ENCODE measurements around the gene FUT6. TPM values are rescaled to one million over a fixed set of nuclear protein-coding genes. Genes with fewer than 3 reads are reported as not detected.

The FUT6 gene
- total RNA-seq, 1 experiment from 2014 or later: not detected

DNA sequence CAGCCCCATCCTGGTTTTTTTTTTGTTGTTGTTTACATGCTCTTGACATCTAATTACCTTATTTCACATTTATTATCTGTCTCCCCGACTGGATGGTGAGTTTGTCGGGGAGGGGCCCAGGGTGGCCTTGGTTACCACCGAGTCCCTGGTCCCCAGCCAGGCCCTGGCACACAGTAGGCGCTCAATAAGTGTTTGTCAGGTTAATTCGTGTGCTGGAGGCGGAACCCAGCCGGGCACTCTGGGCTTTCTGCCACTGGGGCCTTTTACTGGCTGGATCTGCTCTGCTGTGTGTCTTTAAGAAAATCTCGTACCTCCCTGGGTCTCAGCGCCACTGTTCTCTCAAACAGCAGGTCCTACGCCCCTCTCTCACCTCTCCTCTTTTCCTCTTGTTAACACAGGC is 30.0 kb downstream of the FUT6 start:
- no peak for TF ChIP-seq SIN3A (IDR thresholded peaks at IDR 0.05; ENCODE audit: borderline replicate concordance, insufficient read depth, low read depth, low read length)
- H3K27ac ChIP-seq (ENCODE audit: low read length): no peak overlapping the region
- no TSS peak for BruUV-seq (replicated peaks)
- in situ Hi-C loops (cut with HindIII; ENCODE audit: low pct_unique_long_range_greater_than_20kb, low sequenced_read_pairs): no loop called here
- CTCF ChIA-PET: interaction anchor here (0.6 kb wide), 1 partner anchor 21 kb away, joined by 3 read pairs; no protein-coding TSS in a partner anchor
- intact Hi-C loops (cut with micrococcal nuclease; ENCODE audit: unreplicated experiment): loop anchor here (10.0 kb wide), 1 partner anchor 85 kb away; no protein-coding TSS in a partner anchor
- no peaks in the 10 kb centered on the region for H3K4me1 ChIP-seq (ENCODE audit: control insufficient read depth, insufficient read depth, low read length)
- POLR2A ChIA-PET: interaction anchor here (0.7 kb wide), 1 partner anchor 20 kb away, joined by 8 read pairs; no protein-coding TSS in a partner anchor
- no peak overlapping the region for H3K4me3 ChIP-seq (ENCODE audit: low read depth in 2 of 2, low read length in 2 of 2)
- no peaks in the 10 kb centered on the region for H3K27me3 ChIP-seq (ENCODE audit: control insufficient read depth, insufficient read depth, low read length)
- no peaks in the 10 kb centered on the region for H3K9me3 ChIP-seq (ENCODE audit: control insufficient read depth, insufficient read depth, low read depth, low read length)
- DNase-seq (ENCODE audit: low read depth, low spot score) (no peak), ATAC-seq (no peak)
- H3K36me3 ChIP-seq (ENCODE audit: control insufficient read depth, insufficient read depth, low read length): no peaks in the 10 kb centered on the region

- in situ Hi-C loops (cut with HindIII; ENCODE audit: low pct_unique_long_range_greater_than_20kb, low sequenced_read_pairs) (no loop called here), intact Hi-C loops (cut with micrococcal nuclease; ENCODE audit: unreplicated experiment) (loop anchor here (10.0 kb wide), 1 partner anchor 86 kb away; no protein-coding TSS in a partner anchor)
- CTCF ChIA-PET: interaction anchor here (0.6 kb wide), 1 partner anchor 22 kb away, joined by 3 read pairs; no protein-coding TSS in a partner anchor
- no peak overlapping the region for H3K4me3 ChIP-seq (ENCODE audit: low read depth in 2 of 2, low read length in 2 of 2)
- no peaks in the 10 kb centered on the region for H3K9me3 ChIP-seq (ENCODE audit: control insufficient read depth, insufficient read depth, low read depth, low read length)
- BruUV-seq (replicated peaks): no TSS peak
- H3K36me3 ChIP-seq (ENCODE audit: control insufficient read depth, insufficient read depth, low read length): no peaks in the 10 kb centered on the region
- no peak for TF ChIP-seq POLR2AphosphoS5 (IDR thresholded peaks at IDR 0.05; ENCODE audit: low read depth, low read length)
- no peak for ATAC-seq
- H3K27me3 ChIP-seq (ENCODE audit: control insufficient read depth, insufficient read depth, low read length): no peaks in the 10 kb centered on the region
- POLR2A ChIA-PET: no interaction called here
- H3K4me1 ChIP-seq (ENCODE audit: control insufficient read depth, insufficient read depth, low read length): no peaks in the 10 kb centered on the region
- DNase-seq (ENCODE audit: low read depth, low spot score): no peak
- H3K27ac ChIP-seq (ENCODE audit: low read length): no peak overlapping the region
Measured at GRCh38 chr19:5809053-5809452, 30.4 kb downstream of the FUT6 start.

GRCh38 chr19:5808120-5808816 is 31.2 kb downstream of the FUT6 start:
- Histone ChIP-seq H3K36me3 (ENCODE audit: control insufficient read depth, insufficient read depth, low read length) (no peaks in the 10 kb centered on the region), H3K27ac (ENCODE audit: low read length) (no peak overlapping the region), H3K4me1 (ENCODE audit: control insufficient read depth, insufficient read depth, low read length) (peaks cover 4% of the 10 kb centered on the region), H3K27me3 (ENCODE audit: control insufficient read depth, insufficient read depth, low read length) (no peaks in the 10 kb centered on the region), H3K9me3 (ENCODE audit: control insufficient read depth, insufficient read depth, low read depth, low read length) (no peaks in the 10 kb centered on the region), H3K4me3 (ENCODE audit: low read depth in 2 of 2, low read length in 2 of 2) (no peak overlapping the region)
- ATAC-seq (no peak), DNase-seq (ENCODE audit: low read depth, low spot score) (no peak)
- intact Hi-C loops (cut with micrococcal nuclease; ENCODE audit: unreplicated experiment) (loop anchor here (10.0 kb wide), 1 partner anchor 87 kb away; no protein-coding TSS in a partner anchor), in situ Hi-C loops (cut with HindIII; ENCODE audit: low pct_unique_long_range_greater_than_20kb, low sequenced_read_pairs) (no loop called here)
- CTCF ChIA-PET: interaction anchor here (0.6 to 0.7 kb wide), 4 partner anchors 14 to 1598 kb away, joined by 3 to 9 read pairs (median 4); no protein-coding TSS in a partner anchor
- no TSS peak for BruUV-seq (replicated peaks)
- POLR2A ChIA-PET: no interaction called here
- TF ChIP-seq, protein P1, sequence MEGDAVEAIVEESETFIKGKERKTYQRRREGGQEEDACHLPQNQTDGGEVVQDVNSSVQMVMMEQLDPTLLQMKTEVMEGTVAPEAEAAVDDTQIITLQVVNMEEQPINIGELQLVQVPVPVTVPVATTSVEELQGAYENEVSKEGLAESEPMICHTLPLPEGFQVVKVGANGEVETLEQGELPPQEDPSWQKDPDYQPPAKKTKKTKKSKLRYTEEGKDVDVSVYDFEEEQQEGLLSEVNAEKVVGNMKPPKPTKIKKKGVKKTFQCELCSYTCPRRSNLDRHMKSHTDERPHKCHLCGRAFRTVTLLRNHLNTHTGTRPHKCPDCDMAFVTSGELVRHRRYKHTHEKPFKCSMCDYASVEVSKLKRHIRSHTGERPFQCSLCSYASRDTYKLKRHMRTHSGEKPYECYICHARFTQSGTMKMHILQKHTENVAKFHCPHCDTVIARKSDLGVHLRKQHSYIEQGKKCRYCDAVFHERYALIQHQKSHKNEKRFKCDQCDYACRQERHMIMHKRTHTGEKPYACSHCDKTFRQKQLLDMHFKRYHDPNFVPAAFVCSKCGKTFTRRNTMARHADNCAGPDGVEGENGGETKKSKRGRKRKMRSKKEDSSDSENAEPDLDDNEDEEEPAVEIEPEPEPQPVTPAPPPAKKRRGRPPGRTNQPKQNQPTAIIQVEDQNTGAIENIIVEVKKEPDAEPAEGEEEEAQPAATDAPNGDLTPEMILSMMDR (IDR thresholded peaks at IDR 0.05): no peak
- TF ChIP-seq POLR2AphosphoS5 (IDR thresholded peaks at IDR 0.05; ENCODE audit: low read depth, low read length) (no peak), TCF7L2 (IDR thresholded peaks at IDR 0.05; ENCODE audit: low read depth, low read length) (no peak), SIN3A (IDR thresholded peaks at IDR 0.05; ENCODE audit: borderline replicate concordance, insufficient read depth, low read depth, low read length) (no peak)
- TF ChIP-seq, protein P2, sequence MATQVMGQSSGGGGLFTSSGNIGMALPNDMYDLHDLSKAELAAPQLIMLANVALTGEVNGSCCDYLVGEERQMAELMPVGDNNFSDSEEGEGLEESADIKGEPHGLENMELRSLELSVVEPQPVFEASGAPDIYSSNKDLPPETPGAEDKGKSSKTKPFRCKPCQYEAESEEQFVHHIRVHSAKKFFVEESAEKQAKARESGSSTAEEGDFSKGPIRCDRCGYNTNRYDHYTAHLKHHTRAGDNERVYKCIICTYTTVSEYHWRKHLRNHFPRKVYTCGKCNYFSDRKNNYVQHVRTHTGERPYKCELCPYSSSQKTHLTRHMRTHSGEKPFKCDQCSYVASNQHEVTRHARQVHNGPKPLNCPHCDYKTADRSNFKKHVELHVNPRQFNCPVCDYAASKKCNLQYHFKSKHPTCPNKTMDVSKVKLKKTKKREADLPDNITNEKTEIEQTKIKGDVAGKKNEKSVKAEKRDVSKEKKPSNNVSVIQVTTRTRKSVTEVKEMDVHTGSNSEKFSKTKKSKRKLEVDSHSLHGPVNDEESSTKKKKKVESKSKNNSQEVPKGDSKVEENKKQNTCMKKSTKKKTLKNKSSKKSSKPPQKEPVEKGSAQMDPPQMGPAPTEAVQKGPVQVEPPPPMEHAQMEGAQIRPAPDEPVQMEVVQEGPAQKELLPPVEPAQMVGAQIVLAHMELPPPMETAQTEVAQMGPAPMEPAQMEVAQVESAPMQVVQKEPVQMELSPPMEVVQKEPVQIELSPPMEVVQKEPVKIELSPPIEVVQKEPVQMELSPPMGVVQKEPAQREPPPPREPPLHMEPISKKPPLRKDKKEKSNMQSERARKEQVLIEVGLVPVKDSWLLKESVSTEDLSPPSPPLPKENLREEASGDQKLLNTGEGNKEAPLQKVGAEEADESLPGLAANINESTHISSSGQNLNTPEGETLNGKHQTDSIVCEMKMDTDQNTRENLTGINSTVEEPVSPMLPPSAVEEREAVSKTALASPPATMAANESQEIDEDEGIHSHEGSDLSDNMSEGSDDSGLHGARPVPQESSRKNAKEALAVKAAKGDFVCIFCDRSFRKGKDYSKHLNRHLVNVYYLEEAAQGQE (IDR thresholded peaks at IDR 0.05; ENCODE audit: insufficient read depth in 1 of 2, low read depth in 2 of 2, low read length in 1 of 2): no peak
